HG03280 (cell line): ENCODE measurements around the gene PNPO.

ENCODE experiments used
- ATAC-seq: cut with Tn5 transposase; IDR thresholded peaks from one replicate; pipeline ENCODE4 v1.9.1; 2021; ENCODE audit warnings: mild to moderate bottlenecking, moderate library complexity; ENCODE audit not compliant: unreplicated experiment

PNPO gene

DNA sequence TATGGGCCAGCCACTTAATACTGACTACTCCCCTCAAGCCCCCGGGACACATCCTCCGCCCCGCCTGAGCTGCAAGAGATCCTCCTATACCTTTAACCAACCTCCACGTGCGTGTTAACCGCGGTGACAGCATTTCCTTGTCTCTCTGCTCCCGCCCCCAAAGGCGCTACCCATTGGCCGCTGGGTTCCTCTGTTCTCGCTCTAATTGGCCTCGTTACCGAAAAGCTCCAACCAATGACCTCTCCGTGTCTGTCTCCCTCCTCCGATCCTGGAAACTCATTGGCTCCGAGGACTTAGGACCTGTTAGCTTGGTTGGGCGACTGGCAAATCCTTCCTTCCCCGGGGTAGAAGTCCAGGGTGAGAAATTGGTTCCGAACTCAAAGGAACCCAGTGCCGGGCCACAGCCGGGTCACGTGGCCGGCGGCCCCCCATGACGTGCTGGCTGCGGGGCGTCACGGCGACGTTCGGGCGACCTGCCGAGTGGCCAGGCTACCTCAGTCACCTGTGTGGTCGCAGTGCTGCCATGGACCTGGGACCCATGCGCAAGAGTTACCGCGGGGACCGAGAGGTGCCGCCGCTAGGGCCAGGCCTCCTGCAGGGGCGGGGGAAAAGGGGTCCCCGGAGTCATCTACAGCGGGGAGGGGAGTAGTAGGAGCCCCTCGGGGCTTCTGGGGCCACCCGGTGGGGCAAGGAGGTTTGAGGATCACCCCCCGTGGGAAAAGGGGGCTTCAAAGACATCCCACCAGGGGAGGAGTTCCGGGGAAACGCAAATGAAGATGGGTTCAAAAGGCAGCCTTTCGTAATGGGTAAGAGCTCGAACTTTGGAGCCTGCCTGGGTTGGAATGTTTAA lies at the start of gene PNPO:
Gene PNPO, plus strand, starts transcription at position 326 of the 850 bp plus-strand sequence. Its CDS starts 105 bp downstream, at position 431.
- peak; percentile 91 for ATAC-seq

GRCh38 chr17:47894498-47895346 lies 46.6 kb upstream of the PNPO start:
- no peak for ATAC-seq

- ATAC-seq, result no peak
These were observed 46.0 kb upstream of the PNPO start for GRCh38 chr17:47895347-47895855.

GRCh38 chr17:47895856-47896671 lies 45.3 kb upstream of the PNPO start, which contains the start of gene SP2:
Gene SP2 (plus strand): TSS chr17:47896236. CDS start chr17:47896287, 51 bp downstream.
- peak; percentile 87 for ATAC-seq

GRCh38 chr17:47896672-47897490 lies 44.5 kb upstream of the PNPO start:
- ATAC-seq, result no peak

GRCh38 chr17:47897561-47897960 lies 43.8 kb upstream of the PNPO start:
- no peak for ATAC-seq

DNA sequence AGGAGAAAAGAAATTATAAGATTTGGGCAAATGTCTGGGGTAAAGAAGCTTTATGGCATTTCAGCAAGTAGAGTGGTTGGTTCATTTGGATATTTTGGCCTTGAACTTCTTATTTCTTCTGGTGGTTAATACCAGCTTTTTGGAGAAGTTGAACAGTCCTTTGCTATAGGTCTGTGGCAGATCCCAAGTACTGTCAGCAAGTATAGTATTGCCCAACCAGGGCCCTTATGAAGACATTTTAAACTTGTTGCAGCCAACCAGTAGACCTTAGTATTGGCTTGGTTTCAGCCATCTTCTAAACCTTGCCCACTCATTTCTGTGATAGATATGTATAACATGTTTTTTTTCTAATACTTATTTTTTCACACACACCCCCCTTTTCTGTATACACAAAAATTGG lies 43.1 kb upstream of the PNPO start:
- no peak for ATAC-seq

DNA sequence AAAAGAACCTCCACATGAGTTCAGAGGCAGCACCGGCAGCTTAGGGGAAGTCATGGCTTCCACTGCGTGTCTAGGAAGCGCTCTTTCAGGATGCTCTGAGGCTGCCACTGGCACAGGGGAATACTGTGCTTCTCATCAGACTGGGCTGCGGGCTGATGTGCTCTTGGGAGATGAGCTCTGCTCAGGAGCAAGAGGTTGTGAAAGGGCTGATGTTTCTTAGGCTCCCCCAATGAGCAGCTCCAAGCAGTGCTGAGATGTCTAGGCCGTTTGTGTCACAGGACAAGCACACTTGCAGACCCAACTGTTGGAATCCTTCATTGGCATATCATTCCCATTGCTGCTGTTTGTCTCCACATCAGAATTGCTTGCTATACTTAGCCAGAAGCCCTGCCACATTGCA lies 41.7 kb upstream of the PNPO start:
- no peak for ATAC-seq

- ATAC-seq, result no peak
These were observed 39.9 kb upstream of the PNPO start for GRCh38 chr17:47901423-47901822.

DNA sequence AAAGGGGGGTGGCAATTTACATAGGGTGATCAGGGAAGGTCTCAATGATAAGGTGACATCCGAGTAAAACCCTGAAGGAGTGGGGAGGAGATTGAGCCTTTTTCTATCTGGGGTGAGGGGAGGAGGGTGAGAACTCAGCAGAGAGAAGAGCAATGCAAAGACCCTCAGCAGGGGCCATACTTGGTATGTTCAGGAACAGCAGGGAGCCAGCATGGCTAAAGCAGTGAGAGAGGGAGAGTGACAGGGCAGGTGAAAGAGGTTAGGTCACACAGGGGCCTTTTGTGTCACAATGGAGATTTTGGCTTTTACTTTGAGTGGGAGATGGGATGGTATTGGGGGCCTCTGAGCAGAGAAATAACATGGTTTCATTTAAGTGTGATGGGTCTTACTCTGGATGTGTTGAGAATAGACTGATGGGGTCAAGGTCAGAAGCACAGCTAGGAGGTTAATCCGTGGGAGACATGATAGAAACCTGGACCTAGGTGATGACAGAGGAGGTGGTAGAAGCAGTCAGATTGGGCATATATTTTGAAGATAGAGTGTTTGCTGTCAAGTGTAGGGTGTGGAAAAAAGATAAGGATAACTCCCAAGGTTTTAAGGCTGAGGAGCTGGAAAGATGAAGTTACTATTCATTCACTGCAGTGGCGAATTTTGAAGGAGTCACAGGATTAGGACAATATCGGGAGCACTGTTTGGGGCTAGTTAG lies 39.2 kb upstream of the PNPO start:
- ATAC-seq, result no peak

GRCh38 chr17:47905221-47905733 lies 36.1 kb upstream of the PNPO start:
- no peak for ATAC-seq

GRCh38 chr17:47906443-47906842 lies 34.9 kb upstream of the PNPO start:
- no peak for ATAC-seq

DNA sequence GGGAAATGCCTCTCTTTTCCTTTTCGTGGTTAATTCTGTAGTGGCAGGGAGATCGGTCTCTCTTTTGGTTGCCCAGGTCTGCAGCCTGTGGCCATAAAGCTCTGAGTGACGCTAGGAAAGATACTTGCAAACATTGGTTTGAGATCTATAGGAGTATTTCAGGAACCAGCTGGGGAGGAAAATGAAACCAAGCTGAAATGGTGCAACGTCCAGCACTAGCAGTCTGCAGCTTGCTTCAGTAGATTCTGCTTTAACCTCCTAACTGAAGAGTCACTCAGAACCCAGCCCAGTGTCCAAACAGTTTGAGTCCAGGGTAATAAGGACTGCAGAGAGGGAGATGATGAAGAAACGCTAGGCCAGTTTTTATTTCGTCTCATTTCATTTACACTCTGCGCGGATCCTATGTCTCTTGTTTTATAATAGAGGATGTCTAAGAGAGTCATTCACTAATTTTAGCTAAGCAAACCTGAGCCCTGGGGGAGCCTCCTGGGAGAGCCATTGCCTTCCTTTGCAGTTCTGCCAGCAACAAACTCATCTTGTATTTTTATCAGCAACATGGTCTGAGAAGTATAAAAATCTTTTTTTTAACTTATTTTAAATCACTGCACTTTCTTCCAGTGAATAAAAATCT lies 33.3 kb upstream of the PNPO start:
- ATAC-seq, result no peak

GRCh38 chr17:47913050-47913449 lies 28.3 kb upstream of the PNPO start:
- no peak for ATAC-seq

- no peak for ATAC-seq
These were observed 26.9 kb upstream of the PNPO start for GRCh38 chr17:47914306-47914948.

- no peak for ATAC-seq
These were observed 25.5 kb upstream of the PNPO start for GRCh38 chr17:47915776-47916398.

GRCh38 chr17:47916489-47917208 lies 24.7 kb upstream of the PNPO start:
- ATAC-seq, result no peak
